Stimulated activated effector memory CD8-positive, alpha-beta T cell treated with anti-CD3 and anti-CD28 coated beads, Interleukin-12 subunit alpha, Interleukin-12 subunit beta, amount 100 ng/mL, for 72 hours (primary cell): Measurements from ENCODE around the gene FOXO6.
A peak's percentile ranks its signal among the peaks of the same experiment; 100 is the strongest.

ENCODE experiments used
- ATAC-seq: fragments of 150-1000 bp; cut with Tn5 transposase; 2 replicates; pipeline ENCODE4 v1.10.0; 2021
- DNase-seq, 2 donors: peaks; one replicate each; pipeline ENCODE4 v3.0.0; 2021 to 2022; ENCODE audit warnings: low spot score in 2 of 2
- H3K27ac Mint-ChIP-seq: one replicate; pipeline ENCODE4 v1.8.0; 2022; ENCODE audit warnings: mild to moderate bottlenecking, mixed read lengths
- H3K36me3 Mint-ChIP-seq: one replicate; pipeline ENCODE4 v1.8.0; 2022; ENCODE audit warnings: mild to moderate bottlenecking, mixed read lengths
- H3K4me1 Mint-ChIP-seq: one replicate; pipeline ENCODE4 v1.8.0; 2022; ENCODE audit warnings: mixed read lengths
- H3K4me3 Mint-ChIP-seq: one replicate; pipeline ENCODE4 v1.8.0; 2022; ENCODE audit warnings: mild to moderate bottlenecking, mixed read lengths
- H3K9me3 Mint-ChIP-seq: one replicate; pipeline ENCODE4 v1.8.0; 2022; ENCODE audit warnings: mixed read lengths

FOXO6 gene

GRCh38 chr1:41360786-41361494, at the start of gene FOXO6:
TSS of gene FOXO6 (plus strand) at chr1:41361434.
- Mint-ChIP-seq H3K36me3 (no peaks in the 10 kb centered on the region), H3K27ac (no peak within 1 kb of the TSS)
- peak; percentile 92 for ATAC-seq

GRCh38 chr1:41312991-41313645, 48.1 kb upstream of the FOXO6 start:
- no peaks in the 10 kb centered on the region for H3K36me3 Mint-ChIP-seq
- no peak overlapping the region for H3K4me3 Mint-ChIP-seq
- DNase-seq (no peak), ATAC-seq (no peak)
- no peak overlapping the region for H3K27ac Mint-ChIP-seq
- H3K9me3 Mint-ChIP-seq, result peaks cover 4% of the 10 kb centered on the region
- H3K4me1 Mint-ChIP-seq, result no peaks in the 10 kb centered on the region

More at GRCh38 chr1:41360786-41361494, at the start of gene FOXO6:
- Mint-ChIP-seq H3K9me3 (no peaks in the 10 kb centered on the region), H3K4me1 (peaks cover 28% of the 10 kb centered on the region), H3K4me3 (peak within 1 kb of the TSS; percentile 53)
- peak; percentile 85 to 94 for DNase-seq

- Mint-ChIP-seq H3K27ac (no peak overlapping the region), H3K4me3 (no peak overlapping the region), H3K4me1 (no peaks in the 10 kb centered on the region), H3K36me3 (no peaks in the 10 kb centered on the region), H3K9me3 (no peaks in the 10 kb centered on the region)
- peak in 1 of 2 donors; percentile 54 for DNase-seq
- ATAC-seq, result peak; percentile 50
Measured at GRCh38 chr1:41313661-41314131, 47.5 kb upstream of the FOXO6 start.

- Mint-ChIP-seq H3K4me3 (no peak overlapping the region), H3K9me3 (no peaks in the 10 kb centered on the region), H3K27ac (no peak overlapping the region), H3K4me1 (no peaks in the 10 kb centered on the region), H3K36me3 (no peaks in the 10 kb centered on the region)
- peak in 1 of 2 donors; percentile 20 for DNase-seq
- no peak for ATAC-seq
Measured at GRCh38 chr1:41314376-41315145, 46.7 kb upstream of the FOXO6 start.

- no peak overlapping the region for H3K4me3 Mint-ChIP-seq
- no peaks in the 10 kb centered on the region for H3K4me1 Mint-ChIP-seq
- ATAC-seq, result no peak
- peak in 1 of 2 donors; percentile 30 for DNase-seq
- H3K36me3 Mint-ChIP-seq, result no peaks in the 10 kb centered on the region
- no peaks in the 10 kb centered on the region for H3K9me3 Mint-ChIP-seq
- H3K27ac Mint-ChIP-seq, result no peak overlapping the region
Measured at GRCh38 chr1:41315146-41315822, 46.0 kb upstream of the FOXO6 start.

DNA sequence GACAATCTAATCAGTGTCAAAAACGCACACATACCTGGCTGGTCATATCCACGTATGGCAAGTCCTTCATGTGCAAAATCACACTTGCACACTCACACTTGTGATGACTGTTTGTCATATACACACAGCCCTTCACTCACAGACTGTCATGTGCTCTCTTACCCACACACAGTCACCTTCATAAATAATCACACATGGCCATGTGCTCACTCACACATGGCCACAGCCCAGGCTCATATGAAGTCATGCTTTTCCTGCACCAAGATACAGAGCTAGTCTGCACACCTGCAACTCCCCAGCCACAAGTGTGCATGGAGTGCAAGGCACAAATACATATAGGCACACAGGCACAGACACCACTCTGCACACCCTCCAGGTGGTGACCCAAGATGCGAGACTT, 45.4 kb upstream of the FOXO6 start:
- Mint-ChIP-seq H3K9me3 (no peaks in the 10 kb centered on the region), H3K4me3 (no peak overlapping the region), H3K36me3 (no peaks in the 10 kb centered on the region), H3K4me1 (no peaks in the 10 kb centered on the region), H3K27ac (no peak overlapping the region)
- no peak for ATAC-seq
- DNase-seq, result peak in 1 of 2 donors; percentile 25

DNA sequence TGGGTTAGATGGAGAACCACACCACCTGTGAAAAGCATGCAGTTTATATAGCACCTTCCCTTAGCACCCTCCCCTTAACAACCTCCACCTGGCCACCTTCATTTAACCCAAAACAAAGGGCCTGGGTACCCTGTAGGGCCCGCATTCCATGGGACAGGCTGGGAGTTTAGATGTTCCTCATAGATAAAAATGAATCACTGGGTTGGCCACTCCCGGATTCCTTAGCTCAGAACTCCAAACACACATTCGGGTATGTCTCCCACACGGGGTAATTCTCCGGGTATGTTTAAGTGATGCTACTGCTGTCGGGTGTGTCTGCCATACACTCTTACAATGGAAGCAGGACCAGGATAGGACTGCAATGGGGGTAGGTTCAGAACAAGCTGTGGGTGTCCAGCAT, 43.9 kb upstream of the FOXO6 start:
- Mint-ChIP-seq H3K36me3 (no peaks in the 10 kb centered on the region), H3K4me3 (no peak overlapping the region), H3K4me1 (no peaks in the 10 kb centered on the region), H3K27ac (no peak overlapping the region), H3K9me3 (no peaks in the 10 kb centered on the region)
- no peak for ATAC-seq
- DNase-seq, result peak in 1 of 2 donors; percentile 20

- H3K4me3 Mint-ChIP-seq, result no peak overlapping the region
- H3K4me1 Mint-ChIP-seq, result no peaks in the 10 kb centered on the region
- no peak overlapping the region for H3K27ac Mint-ChIP-seq
- H3K36me3 Mint-ChIP-seq, result no peaks in the 10 kb centered on the region
- ATAC-seq, result no peak
- DNase-seq, result peak in 1 of 2 donors; percentile 45
- H3K9me3 Mint-ChIP-seq, result no peaks in the 10 kb centered on the region
Measured at GRCh38 chr1:41318135-41318534, 43.1 kb upstream of the FOXO6 start.

- H3K4me1 Mint-ChIP-seq, result no peaks in the 10 kb centered on the region
- peak in 1 of 2 donors; percentile 33 for DNase-seq
- H3K27ac Mint-ChIP-seq, result no peak overlapping the region
- H3K4me3 Mint-ChIP-seq, result no peak overlapping the region
- no peaks in the 10 kb centered on the region for H3K36me3 Mint-ChIP-seq
- ATAC-seq, result no peak
- H3K9me3 Mint-ChIP-seq, result no peaks in the 10 kb centered on the region
Measured at GRCh38 chr1:41319106-41319755, 42.0 kb upstream of the FOXO6 start.

- ATAC-seq (no peak), DNase-seq (peak in 1 of 2 donors; percentile 42)
- Mint-ChIP-seq H3K27ac (no peak overlapping the region), H3K4me3 (no peak overlapping the region), H3K9me3 (no peaks in the 10 kb centered on the region), H3K36me3 (no peaks in the 10 kb centered on the region), H3K4me1 (no peaks in the 10 kb centered on the region)
Measured at GRCh38 chr1:41319807-41320711, 41.2 kb upstream of the FOXO6 start.

DNA sequence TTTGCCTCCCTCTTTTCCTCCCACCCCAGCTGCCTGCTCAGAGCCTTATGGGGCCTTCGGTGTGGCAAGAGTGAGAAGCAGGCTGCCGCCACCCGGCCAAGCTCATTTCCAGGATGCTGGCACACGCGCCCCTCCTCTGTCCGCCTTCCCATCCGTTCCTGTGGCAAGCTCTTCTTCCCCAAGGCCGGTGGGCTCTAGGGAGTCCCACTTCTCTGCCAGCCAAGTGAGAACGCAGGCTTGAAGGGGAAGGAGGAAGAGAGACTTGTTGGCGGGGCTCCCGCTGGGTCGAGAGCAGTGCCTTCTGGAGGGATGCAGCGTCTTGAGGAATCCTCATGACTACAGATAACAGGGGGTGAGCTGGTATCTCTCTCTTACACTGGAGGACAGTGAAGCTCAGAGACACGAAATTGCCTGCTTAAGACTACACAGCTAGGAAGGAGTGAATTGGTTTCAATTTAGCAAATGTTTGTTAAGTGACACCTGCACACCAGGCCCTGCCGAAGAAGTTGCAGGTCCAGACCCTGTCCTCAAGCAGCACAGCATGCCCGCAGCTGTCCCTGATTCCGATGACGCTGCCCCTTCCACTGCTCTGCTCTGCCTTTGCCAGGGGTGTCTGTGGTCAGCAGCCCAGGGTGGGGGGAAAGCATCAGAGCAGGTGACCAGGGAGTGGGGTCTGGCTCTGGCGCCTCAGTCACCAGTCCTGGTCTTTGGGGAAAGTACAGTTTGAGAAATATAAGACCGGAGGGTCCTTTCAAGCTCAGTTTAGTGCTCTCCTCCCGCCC, 40.1 kb upstream of the FOXO6 start:
- Mint-ChIP-seq H3K9me3 (no peaks in the 10 kb centered on the region), H3K4me3 (no peak overlapping the region), H3K4me1 (no peaks in the 10 kb centered on the region), H3K27ac (no peak overlapping the region), H3K36me3 (no peaks in the 10 kb centered on the region)
- ATAC-seq (no peak), DNase-seq (peak in 1 of 2 donors; percentile 33)

- H3K9me3 Mint-ChIP-seq, result no peaks in the 10 kb centered on the region
- H3K4me1 Mint-ChIP-seq, result no peaks in the 10 kb centered on the region
- H3K4me3 Mint-ChIP-seq, result no peak overlapping the region
- DNase-seq (peak in 1 of 2 donors; percentile 42), ATAC-seq (no peak)
- no peaks in the 10 kb centered on the region for H3K36me3 Mint-ChIP-seq
- no peak overlapping the region for H3K27ac Mint-ChIP-seq
Measured at GRCh38 chr1:41322101-41322661, 39.1 kb upstream of the FOXO6 start.

DNA sequence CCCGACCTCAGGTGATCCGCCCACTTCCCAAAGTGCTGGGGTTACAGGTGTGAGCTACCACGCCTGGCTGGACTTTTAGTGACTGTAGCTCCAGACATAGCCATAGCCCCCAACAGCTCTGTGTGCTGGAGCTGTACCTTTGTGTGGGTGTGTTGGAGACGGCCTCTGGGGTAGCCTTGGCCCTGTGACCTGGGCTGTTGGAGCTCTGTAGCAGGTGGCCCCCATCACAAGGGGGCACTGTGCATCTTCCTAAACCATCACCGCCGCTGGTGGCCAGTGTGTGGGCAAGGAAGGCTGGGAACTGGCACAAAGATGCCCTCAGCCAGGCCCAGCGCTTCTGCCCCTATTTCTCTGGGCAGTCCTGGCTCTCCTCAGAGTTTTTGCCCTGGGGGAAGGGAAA, 38.4 kb upstream of the FOXO6 start:
- Mint-ChIP-seq H3K4me3 (no peak overlapping the region), H3K36me3 (no peaks in the 10 kb centered on the region), H3K9me3 (no peaks in the 10 kb centered on the region), H3K4me1 (no peaks in the 10 kb centered on the region), H3K27ac (no peak overlapping the region)
- DNase-seq (peak; percentile 25 to 62), ATAC-seq (peak; percentile 72)
